Testis (tissue), 2 donors: Measurements from ENCODE around the gene SLC26A4.

Experiments used
- CTCF ChIP-seq, 3 experiments: fragments of 450-650 bp in 2 of 3; fragments of 200-600 bp in 1 of 3; sonication (generic) in 1 of 3; IDR thresholded peaks; one replicate each; pipeline ENCODE4 v1.5.1; 2016 to 2019; ENCODE audit warnings: antibody characterized with exemption in 3 of 3, mild to moderate bottlenecking in 2 of 3, moderate library complexity in 1 of 3
- POLR2A ChIP-seq: fragments of 450-650 bp; IDR thresholded peaks from one replicate; pipeline ENCODE4 v1.6.1; 2017; ENCODE audit warnings: antibody characterized with exemption, mild to moderate bottlenecking, moderate library complexity

- TF ChIP-seq POLR2A (no peak), CTCF (IDR thresholded peaks at IDR 0.05) (no peak)
Observed at GRCh38 chr7:107658467-107658866, 2.2 kb upstream of the SLC26A4 start.
